ENCODE measurements around the gene ARHGAP10.

GRCh38 chr4:147991543-147992283, 259.8 kb downstream of the ARHGAP10 start:
- TF ChIP-seq, protein P1, sequence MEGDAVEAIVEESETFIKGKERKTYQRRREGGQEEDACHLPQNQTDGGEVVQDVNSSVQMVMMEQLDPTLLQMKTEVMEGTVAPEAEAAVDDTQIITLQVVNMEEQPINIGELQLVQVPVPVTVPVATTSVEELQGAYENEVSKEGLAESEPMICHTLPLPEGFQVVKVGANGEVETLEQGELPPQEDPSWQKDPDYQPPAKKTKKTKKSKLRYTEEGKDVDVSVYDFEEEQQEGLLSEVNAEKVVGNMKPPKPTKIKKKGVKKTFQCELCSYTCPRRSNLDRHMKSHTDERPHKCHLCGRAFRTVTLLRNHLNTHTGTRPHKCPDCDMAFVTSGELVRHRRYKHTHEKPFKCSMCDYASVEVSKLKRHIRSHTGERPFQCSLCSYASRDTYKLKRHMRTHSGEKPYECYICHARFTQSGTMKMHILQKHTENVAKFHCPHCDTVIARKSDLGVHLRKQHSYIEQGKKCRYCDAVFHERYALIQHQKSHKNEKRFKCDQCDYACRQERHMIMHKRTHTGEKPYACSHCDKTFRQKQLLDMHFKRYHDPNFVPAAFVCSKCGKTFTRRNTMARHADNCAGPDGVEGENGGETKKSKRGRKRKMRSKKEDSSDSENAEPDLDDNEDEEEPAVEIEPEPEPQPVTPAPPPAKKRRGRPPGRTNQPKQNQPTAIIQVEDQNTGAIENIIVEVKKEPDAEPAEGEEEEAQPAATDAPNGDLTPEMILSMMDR (IDR thresholded peaks at IDR 0.05), result no peak
- no peak for TF ChIP-seq POLR2A (IDR thresholded peaks at IDR 0.05)

All from right lobe of liver (tissue), 4 donors.